ENCODE measurements around the gene AMN.

GRCh38 chr14:102888748-102889147, 33.7 kb upstream of the AMN start:
- TF ChIP-seq, protein P1, sequence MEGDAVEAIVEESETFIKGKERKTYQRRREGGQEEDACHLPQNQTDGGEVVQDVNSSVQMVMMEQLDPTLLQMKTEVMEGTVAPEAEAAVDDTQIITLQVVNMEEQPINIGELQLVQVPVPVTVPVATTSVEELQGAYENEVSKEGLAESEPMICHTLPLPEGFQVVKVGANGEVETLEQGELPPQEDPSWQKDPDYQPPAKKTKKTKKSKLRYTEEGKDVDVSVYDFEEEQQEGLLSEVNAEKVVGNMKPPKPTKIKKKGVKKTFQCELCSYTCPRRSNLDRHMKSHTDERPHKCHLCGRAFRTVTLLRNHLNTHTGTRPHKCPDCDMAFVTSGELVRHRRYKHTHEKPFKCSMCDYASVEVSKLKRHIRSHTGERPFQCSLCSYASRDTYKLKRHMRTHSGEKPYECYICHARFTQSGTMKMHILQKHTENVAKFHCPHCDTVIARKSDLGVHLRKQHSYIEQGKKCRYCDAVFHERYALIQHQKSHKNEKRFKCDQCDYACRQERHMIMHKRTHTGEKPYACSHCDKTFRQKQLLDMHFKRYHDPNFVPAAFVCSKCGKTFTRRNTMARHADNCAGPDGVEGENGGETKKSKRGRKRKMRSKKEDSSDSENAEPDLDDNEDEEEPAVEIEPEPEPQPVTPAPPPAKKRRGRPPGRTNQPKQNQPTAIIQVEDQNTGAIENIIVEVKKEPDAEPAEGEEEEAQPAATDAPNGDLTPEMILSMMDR (conservative IDR thresholded peaks at IDR 0.05; ENCODE audit: low read depth, low read length): no peak
- TF ChIP-seq EZH2 (IDR thresholded peaks at IDR 0.05; ENCODE audit: borderline replicate concordance, low read depth, low read length, poor library complexity, severe bottlenecking): no peak

Data from A673 (cell line).